Gastrocnemius medialis (tissue), 4 donors: ENCODE measurements around the gene MEG3. TPM values are rescaled to one million over a fixed set of nuclear protein-coding genes. Genes with fewer than 3 reads are reported as not detected.

ENCODE experiments used
- ATAC-seq, 2 donors: fragments of 150-250 bp; one replicate each; pipeline ENCODE4 v1.9.1; 2016
- DNase-seq, 2 donors: peaks; one replicate each; pipeline ENCODE4 v3.0.0-alpha.2; 2019
- H3K27ac ChIP-seq, 4 donors: fragments of 200-600 bp; sonication (generic); 1 replicate in 1 of 4; 2 replicates in 3 of 4; pipeline ENCODE4 v1.5.1; 2016 to 2018; ENCODE audit warnings: mild to moderate bottlenecking in 2 of 4, moderate library complexity in 1 of 4
- H3K27me3 ChIP-seq, 3 donors: fragments of 200-600 bp; sonication (generic) in 2 of 3; 1 replicate in 1 of 3; 2 replicates in 2 of 3; pipeline versions ENCODE4 v1.5.1 to v1.6.0; 2016 to 2019; ENCODE audit warnings: mild to moderate bottlenecking in 1 of 3, moderate library complexity in 1 of 3
- H3K36me3 ChIP-seq, 2 donors: fragments of 200-600 bp; sonication (generic) in 1 of 2; one replicate each; pipeline ENCODE4 v1.5.1; 2017 to 2018
- H3K4me1 ChIP-seq, 2 donors: fragments of 200-600 bp; sonication (generic) in 1 of 2; one replicate each; pipeline ENCODE4 v1.5.1; 2016 to 2017; ENCODE audit warnings: mild to moderate bottlenecking in 2 of 2
- H3K4me3 ChIP-seq, 4 donors: fragments of 200-600 bp; sonication (generic) in 3 of 4; 1 replicate in 1 of 4; 2 replicates in 3 of 4; pipeline ENCODE4 v1.5.1; 2016 to 2019; ENCODE audit warnings: mild to moderate bottlenecking in 2 of 4
- H3K9me3 ChIP-seq, 3 donors: fragments of 200-600 bp; sonication (generic) in 2 of 3; 1 replicate in 1 of 3; 2 replicates in 2 of 3; pipeline ENCODE4 v1.5.1; 2016 to 2019
- CTCF ChIP-seq, 5 experiments: fragments of 450-650 bp in 3 of 5; fragments of 200-600 bp in 2 of 5; sonication (generic) in 2 of 5; IDR thresholded peaks in 4 of 5; conservative IDR thresholded peaks in 1 of 5; 1 replicate in 4 of 5; 2 replicates in 1 of 5; pipeline ENCODE4 v1.5.1; 2016 to 2019; ENCODE audit warnings: antibody characterized with exemption in 5 of 5, mild to moderate bottlenecking in 3 of 5, moderate library complexity in 3 of 5
- POLR2A ChIP-seq, 2 donors: fragments of 450-650 bp; IDR thresholded peaks; one replicate each; pipeline ENCODE4 v1.6.1; 2017; ENCODE audit warnings: antibody characterized with exemption in 2 of 2, mild to moderate bottlenecking in 2 of 2, moderate library complexity in 2 of 2
- in situ Hi-C, 4 donors: fragments of 200-750 bp; cut with MboI; loops; one replicate each; pipeline versions ENCODE4 v1.15.0 to v1.8.0; 2017; ENCODE audit warnings: low sequenced_read_pairs in 4 of 4
- intact Hi-C: fragments of 100-400 bp; cut with DNase I; formaldehyde crosslinking; loops from one replicate; pipeline ENCODE4 v1.15.1; 2023; ENCODE audit warnings: low total_unique reads
- total RNA-seq, 4 donors: library from RNA; depleted of rRNA; stranded (reverse); fragments of >200 nt; gene quantifications; one replicate each; pipeline versions ENCODE4 v1.1.0 to v1.2.3, GENCODE V29; 2016

MEG3 gene
- total RNA-seq, 4 donors from 2014 or later, result 2.7 to 30.7 (median 5.2) TPM

GRCh38 chr14:100896369-100897060, 70.6 kb downstream of the MEG3 start:
- DNase-seq, result no peak
- in situ Hi-C loops, result no loop called here

GRCh38 chr14:100898465-100898864, 72.5 kb downstream of the MEG3 start:
- TF ChIP-seq CTCF (IDR thresholded peaks at IDR 0.05 in 4 of 5, conservative IDR thresholded peaks at IDR 0.05 in 1 of 5) (no peak), POLR2A (IDR thresholded peaks at IDR 0.05) (no peak)
- Histone ChIP-seq H3K36me3 (no peaks in the 10 kb centered on the region), H3K9me3 (no peaks in the 10 kb centered on the region), H3K4me3 (no peak overlapping the region), H3K27ac (no peak overlapping the region), H3K27me3 (peaks cover 0 to 8% (median 5%) of the 10 kb centered on the region in 3 donors), H3K4me1 (no peaks in the 10 kb centered on the region)
- DNase-seq, result no peak
- in situ Hi-C loops, result no loop called here
- ATAC-seq, result no peak
- intact Hi-C loops, result no loop called here

More at GRCh38 chr14:100896369-100897060, 70.6 kb downstream of the MEG3 start:
- intact Hi-C loops, result no loop called here
- ATAC-seq, result no peak
- no peaks in the 10 kb centered on the region for H3K36me3 ChIP-seq
- H3K4me3 ChIP-seq, result no peak overlapping the region
- TF ChIP-seq POLR2A (IDR thresholded peaks at IDR 0.05) (no peak), CTCF (IDR thresholded peaks at IDR 0.05 in 4 of 5, conservative IDR thresholded peaks at IDR 0.05 in 1 of 5) (no peak)
- no peaks in the 10 kb centered on the region for H3K9me3 ChIP-seq
- no peak overlapping the region for H3K27ac ChIP-seq
- H3K27me3 ChIP-seq, result peaks cover 0 to 5% (median 4%) of the 10 kb centered on the region in 3 donors
- no peaks in the 10 kb centered on the region for H3K4me1 ChIP-seq

GRCh38 chr14:100898935-100899883, 73.3 kb downstream of the MEG3 start:
- DNase-seq (no peak), ATAC-seq (no peak)
- TF ChIP-seq POLR2A (IDR thresholded peaks at IDR 0.05) (no peak), CTCF (IDR thresholded peaks at IDR 0.05 in 4 of 5, conservative IDR thresholded peaks at IDR 0.05 in 1 of 5) (no peak)
- Histone ChIP-seq H3K27me3 (peaks cover 0 to 9% (median 5%) of the 10 kb centered on the region in 3 donors), H3K27ac (no peak overlapping the region), H3K4me1 (no peaks in the 10 kb centered on the region), H3K4me3 (no peak overlapping the region), H3K36me3 (no peaks in the 10 kb centered on the region), H3K9me3 (no peaks in the 10 kb centered on the region)
- in situ Hi-C loops, result no loop called here
- intact Hi-C loops, result no loop called here

GRCh38 chr14:100899884-100900771, 74.2 kb downstream of the MEG3 start:
- ATAC-seq, result peak in 1 of 2 donors; percentile 11
- no peaks in the 10 kb centered on the region for H3K36me3 ChIP-seq
- in situ Hi-C loops, result no loop called here
- no peak overlapping the region for H3K27ac ChIP-seq
- peaks cover 0 to 13% (median 6%) of the 10 kb centered on the region in 3 donors for H3K27me3 ChIP-seq
- no peak for DNase-seq
- no peak overlapping the region for H3K4me3 ChIP-seq
- TF ChIP-seq CTCF (IDR thresholded peaks at IDR 0.05 in 4 of 5, conservative IDR thresholded peaks at IDR 0.05 in 1 of 5), result no peak
- TF ChIP-seq POLR2A (IDR thresholded peaks at IDR 0.05), result no peak
- H3K9me3 ChIP-seq, result no peaks in the 10 kb centered on the region
- intact Hi-C loops, result no loop called here
- no peaks in the 10 kb centered on the region for H3K4me1 ChIP-seq
